Measurements from ENCODE around the gene AKNA.

GRCh38 chr9:114316605-114317230, 71.1 kb downstream of the AKNA start:
- TF ChIP-seq CTCF (IDR thresholded peaks at IDR 0.05) (no peak), POLR2A (IDR thresholded peaks at IDR 0.05) (no peak)
